B cell (primary cell): Measurements from ENCODE around the gene ASIC1. TPM values are rescaled to one million over a fixed set of nuclear protein-coding genes. Genes with fewer than 3 reads are reported as not detected.

Source experiments
- ATAC-seq: fragments of 200-7000 bp; cut with Tn5 transposase; one replicate; pipeline ENCODE4 v1.10.0; 2021; ENCODE audit warnings: low read depth, mild to moderate bottlenecking, moderate number of reproducible peaks, moderate library complexity
- CTCF ChIA-PET: fragments of 350-600 bp; sonication (Branson Sonifier 250); formaldehyde crosslinking; loops from one replicate; lab custom pipeline; 2021; ENCODE audit warnings: antibody characterized with exemption, inconsistent platforms; lab: Charles Lee
- POLR2A ChIA-PET: fragments of 350-600 bp; sonication (Branson Sonifier 250); formaldehyde crosslinking; loops from one replicate; lab custom pipeline; 2021; ENCODE audit warnings: antibody characterized with exemption; lab: Charles Lee
- DNase-seq: peaks from one replicate; pipeline ENCODE4 v3.0.0; 2013
- H2AFZ ChIP-seq: 2 replicates; pipeline ENCODE4 v1.6.1; 2012; ENCODE audit warnings: mild to moderate bottlenecking, low read depth, low read length; ENCODE audit not compliant: insufficient read depth, poor library complexity, severe bottlenecking
- H3K27ac ChIP-seq, 2 donors: 1 replicate in 1 of 2; 2 replicates in 1 of 2; pipeline ENCODE4 v1.5.1; 2012 to 2013; ENCODE audit warnings: low read length in 2 of 2, mild to moderate bottlenecking in 2 of 2, moderate library complexity in 1 of 2
- H3K27me3 ChIP-seq, 4 experiments: fragments of 200-600 bp in 1 of 4; sonication (generic) in 1 of 4; replicated peaks in 1 of 4; 1 replicate in 2 of 4; 2 replicates in 2 of 4; pipeline versions ENCODE4 v1.6.1 to v1.7.0; 2013 to 2016; ENCODE audit warnings: low read length in 3 of 4, mild to moderate bottlenecking in 2 of 4, mixed read lengths in 1 of 4, moderate library complexity in 1 of 4; ENCODE audit not compliant: insufficient read depth in 4 of 4, control insufficient read depth in 3 of 4; ENCODE audit errors: control extremely low read depth in 1 of 4
- H3K36me3 ChIP-seq, 2 experiments: replicated peaks in 1 of 2; 1 replicate in 1 of 2; 2 replicates in 1 of 2; pipeline versions ENCODE4 v1.6.1 to v1.7.1; 2013; ENCODE audit warnings: low read length in 1 of 2; ENCODE audit not compliant: insufficient read depth in 2 of 2, control insufficient read depth in 1 of 2; ENCODE audit errors: control extremely low read depth in 1 of 2, extremely low read depth in 1 of 2
- H3K4me1 ChIP-seq, 2 donors: fragments of 200-600 bp in 1 of 2; sonication (generic) in 1 of 2; 1 replicate in 1 of 2; 2 replicates in 1 of 2; pipeline versions ENCODE4 v1.5.1 to v1.6.1; 2013 to 2017; ENCODE audit warnings: low read length in 2 of 2; ENCODE audit not compliant: control insufficient read depth in 2 of 2, insufficient read depth in 2 of 2
- H3K4me2 ChIP-seq: replicated peaks from 2 replicates; pipeline ENCODE3; 2012; ENCODE audit warnings: mild to moderate bottlenecking, low read depth, low read length; ENCODE audit not compliant: poor library complexity, severe bottlenecking
- H3K4me3 ChIP-seq, 5 experiments: fragments of 200-600 bp in 1 of 5; sonication (generic) in 1 of 5; 1 replicate in 3 of 5; 2 replicates in 2 of 5; pipeline versions ENCODE4 v1.5.1 to v1.7.0; 2011 to 2016; ENCODE audit warnings: low read length in 4 of 5, mild to moderate bottlenecking in 4 of 5, low read depth in 2 of 5, control low read depth in 1 of 5, moderate library complexity in 1 of 5; ENCODE audit not compliant: insufficient read depth in 1 of 5; ENCODE audit errors: control extremely low read depth in 1 of 5, extremely low read depth in 1 of 5
- H3K79me2 ChIP-seq: fragments of 200-600 bp; sonication (generic); one replicate; pipeline ENCODE4 v1.6.0; 2016; ENCODE audit warnings: low read length; ENCODE audit not compliant: control insufficient read depth, insufficient read depth
- H3K9ac ChIP-seq: fragments of 200-600 bp; sonication (generic); 2 replicates; pipeline ENCODE4 v1.6.1; 2017; ENCODE audit warnings: mild to moderate bottlenecking, low read length, moderate library complexity
- H3K9me3 ChIP-seq, 3 donors: one replicate each; pipeline versions ENCODE4 v1.6.1 to v1.7.1; 2013; ENCODE audit warnings: low read length in 2 of 3; ENCODE audit not compliant: control insufficient read depth in 2 of 3, insufficient read depth in 1 of 3; ENCODE audit errors: control extremely low read depth in 1 of 3
- H4K20me1 ChIP-seq: 2 replicates; pipeline ENCODE4 v1.6.0; 2012; ENCODE audit warnings: mild to moderate bottlenecking, low read length; ENCODE audit not compliant: insufficient read depth, control insufficient read depth, poor library complexity, severe bottlenecking
- H3K27ac Mint-ChIP-seq: one replicate; pipeline ENCODE4 v1.8.0; 2021; ENCODE audit warnings: mixed read lengths
- H3K27me3 Mint-ChIP-seq: one replicate; pipeline ENCODE4 v1.8.0; 2021; ENCODE audit warnings: mixed read lengths
- H3K4me1 Mint-ChIP-seq: one replicate; pipeline ENCODE4 v1.8.0; 2021; ENCODE audit warnings: mixed read lengths
- H3K4me3 Mint-ChIP-seq: one replicate; pipeline ENCODE4 v1.8.0; 2021; ENCODE audit warnings: mixed read lengths
- H3K9me3 Mint-ChIP-seq: one replicate; pipeline ENCODE4 v1.8.0; 2022; ENCODE audit warnings: mixed read lengths; ENCODE audit not compliant: insufficient read depth
- CTCF ChIP-seq: fragments of 200-600 bp; IDR thresholded peaks from one replicate; pipeline ENCODE4 v1.8.0; 2022; ENCODE audit warnings: antibody characterized with exemption, mild to moderate bottlenecking
- EZH2 ChIP-seq: IDR thresholded peaks from 2 replicates; pipeline ENCODE4 v1.6.1; 2012; ENCODE audit warnings: borderline replicate concordance, low read depth, mild to moderate bottlenecking, moderate library complexity, low read length; ENCODE audit not compliant: insufficient read depth, poor library complexity, severe bottlenecking
- WGBS: methylation state at CpG from one replicate; pipeline ENCODE4 v1.1.5; 2013; ENCODE audit warnings: missing lambda C conversion rate; ENCODE audit not compliant: insufficient coverage; 5-methylcytosine and 5-hydroxymethylcytosine counted together
- intact Hi-C: fragments of 100-400 bp; cut with micrococcal nuclease; formaldehyde crosslinking; loops from one replicate; pipeline ENCODE4 v1.10.0; 2022
- polyA plus RNA-seq: library from polyadenylated mRNA; depleted of rRNA; stranded (reverse); fragments of >200 nt; gene quantifications from 2 replicates; pipeline ENCODE4 v1.2.3, GENCODE V29; 2012
- total RNA-seq, 2 donors: library from RNA; stranded (reverse); fragments of 120-200 nt in 1 of 2; gene quantifications; 1 replicate in 1 of 2; 2 replicates in 1 of 2; pipeline versions ENCODE4 v1.2.3 to v1.2.4, GENCODE V29; 2013 to 2022

ASIC1 gene
- total and polyA plus RNA-seq, 2 donors (not counting 1 experiment from before 2014, with no cell fraction given) = not detected

- Histone ChIP-seq H3K4me1 (peaks cover 30 to 57% of the 10 kb centered on the region in 2 donors), H4K20me1 (peaks cover 15% of the 10 kb centered on the region), H3K27me3 (no peaks in the 10 kb centered on the region), H3K4me2 (peak overlapping the region; percentile 86), H3K9ac (peak overlapping the region; percentile 53), H3K36me3 (peaks cover 0 to 17% of the 10 kb centered on the region in 2 experiments), H3K4me3 (peak overlapping the region in 4 of 5 experiments; percentile 40 to 58 (median 49)), H3K9me3 (no peaks in the 10 kb centered on the region), H3K79me2 (peaks cover 38% of the 10 kb centered on the region), H3K27ac (peak overlapping the region; percentile 81 to 85), H2AFZ (peak overlapping the region; percentile 81)
- H3K27me3 Mint-ChIP-seq = no peaks in the 10 kb centered on the region
- no peaks in the 10 kb centered on the region for H3K9me3 Mint-ChIP-seq
- peak overlapping the region; percentile 96 for H3K4me3 Mint-ChIP-seq
- CTCF ChIA-PET = interaction anchor here (0.5 to 14.8 kb wide), 26 partner anchors 8 to 876 kb away, joined by 3 to 343 read pairs (median 6); partner anchors contain the start of genes CERS5, GPD1, LARP4 and NCKAP5L
- POLR2A ChIA-PET = interaction anchor here (0.5 to 4.3 kb wide), 12 partner anchors 13 to 1128 kb away, joined by 3 to 69 read pairs (median 4); partner anchors contain the start of genes CERS5, DAZAP2, RACGAP1 and SMARCD1
- WGBS = 0% methylated on average over 6 of the region's 7 CpGs
- ATAC-seq = peak; percentile 19
- peak; percentile 75 for DNase-seq
- H3K27ac Mint-ChIP-seq = peak overlapping the region; percentile 98
- intact Hi-C loops = loop anchor here (1.0 to 5.0 kb wide), 4 partner anchors 26 to 924 kb away; partner anchors contain the start of genes CERS5, RACGAP1, SMARCD1 and TUBA1A
- no peak for TF ChIP-seq EZH2
- no peak for TF ChIP-seq CTCF
- H3K4me1 Mint-ChIP-seq = peaks cover 58% of the 10 kb centered on the region
Observed at GRCh38 chr12:50110762-50111351, 53.5 kb downstream of the ASIC1 start.

GRCh38 chr12:50111395-50111692 lies 53.9 kb downstream of the ASIC1 start:
- H3K4me1 ChIP-seq = peaks cover 30 to 58% of the 10 kb centered on the region in 2 donors
- H3K4me3 ChIP-seq = peak overlapping the region in 4 of 5 experiments; percentile 40 to 58 (median 49)
- ChIA-PET POLR2A (interaction anchor here (0.5 to 4.3 kb wide), 8 partner anchors 13 to 1127 kb away, joined by 3 to 69 read pairs (median 6); partner anchors contain the start of genes CERS5, DAZAP2, RACGAP1 and SMARCD1), CTCF (interaction anchor here (0.9 to 14.8 kb wide), 22 partner anchors 8 to 289 kb away, joined by 3 to 343 read pairs (median 6); partner anchors contain the start of genes CERS5, GPD1, LARP4 and NCKAP5L)
- intact Hi-C loops = loop anchor here (1.0 to 5.0 kb wide), 4 partner anchors 26 to 924 kb away; partner anchors contain the start of genes CERS5, RACGAP1, SMARCD1 and TUBA1A
- no peak for TF ChIP-seq EZH2
- TF ChIP-seq CTCF = peak; percentile 95
- H3K4me2 ChIP-seq = peak overlapping the region; percentile 86
- peak overlapping the region; percentile 96 for H3K4me3 Mint-ChIP-seq
- peak overlapping the region; percentile 53 for H3K9ac ChIP-seq
- peaks cover 0 to 20% of the 10 kb centered on the region in 2 experiments for H3K36me3 ChIP-seq
- H3K4me1 Mint-ChIP-seq = peaks cover 61% of the 10 kb centered on the region
- no peaks in the 10 kb centered on the region for H3K27me3 Mint-ChIP-seq
- H3K27me3 ChIP-seq = no peaks in the 10 kb centered on the region
- H4K20me1 ChIP-seq = peaks cover 20% of the 10 kb centered on the region
- H3K9me3 Mint-ChIP-seq = no peaks in the 10 kb centered on the region
- H2AFZ ChIP-seq = peak overlapping the region; percentile 81
- H3K27ac ChIP-seq = peak overlapping the region; percentile 81 to 85
- no peak for DNase-seq
- ATAC-seq = no peak
- peak overlapping the region; percentile 98 for H3K27ac Mint-ChIP-seq
- peaks cover 43% of the 10 kb centered on the region for H3K79me2 ChIP-seq
- H3K9me3 ChIP-seq = no peaks in the 10 kb centered on the region
- 16% methylated on average over 19 of the region's 19 CpGs for WGBS
